H1 (cell line): ENCODE measurements around the gene ZFR. TPM values are rescaled to one million over a fixed set of nuclear protein-coding genes. Genes with fewer than 3 reads are reported as not detected.
A peak's percentile ranks its signal among the peaks of the same experiment; 100 is the strongest.

Experiments used
- CTCF ChIA-PET: fragments of 300-600 bp; sonication (Branson Sonifier 250); formaldehyde crosslinking; loops from one replicate; lab custom pipeline; 2021; ENCODE audit not compliant: partially characterized antibody; lab: Charles Lee
- POLR2A ChIA-PET: fragments of 300-600 bp; sonication (Branson Sonifier 250); formaldehyde crosslinking; loops from one replicate; lab custom pipeline; 2021; ENCODE audit warnings: inconsistent platforms; ENCODE audit not compliant: partially characterized antibody; lab: Charles Lee
- DNase-seq, 2 experiments: peaks; one replicate each; pipeline versions ENCODE4 v3.0.0 to v3.0.0-alpha.2; 2010 to 2022; ENCODE audit warnings: low spot score in 2 of 2, low read depth in 1 of 2, mixed read lengths in 1 of 2
- FAIRE-seq: peaks from 2 replicates; lab custom pipeline; 2011; peaks lifted over from hg19 to GRCh38; lab: Jason Lieb, UNC
- H2AFZ ChIP-seq: 2 replicates; pipeline ENCODE4 v1.8.1; 2012; ENCODE audit warnings: low read length, inconsistent platforms
- H2AK5ac ChIP-seq: 2 replicates; pipeline ENCODE4 v1.6.1; 2013; ENCODE audit warnings: low read depth, low read length
- H2BK120ac ChIP-seq: replicated peaks from 2 replicates; pipeline ENCODE3; 2013; ENCODE audit warnings: low read depth, low read length, inconsistent platforms
- H2BK12ac ChIP-seq: 2 replicates; pipeline ENCODE4 v1.6.1; 2013; ENCODE audit warnings: low read depth, low read length
- H2BK15ac ChIP-seq: 2 replicates; pipeline ENCODE4 v1.6.1; 2013; ENCODE audit warnings: low read length
- H2BK20ac ChIP-seq: 2 replicates; pipeline ENCODE4 v1.6.1; 2013; ENCODE audit warnings: low read length
- H2BK5ac ChIP-seq: 2 replicates; pipeline ENCODE4 v1.6.1; 2013; ENCODE audit warnings: low read depth, low read length
- H3K14ac ChIP-seq: 2 replicates; pipeline ENCODE4 v1.6.1; 2013; ENCODE audit warnings: inconsistent platforms; ENCODE audit not compliant: insufficient read length
- H3K18ac ChIP-seq: 2 replicates; pipeline ENCODE4 v1.6.1; 2013; ENCODE audit warnings: low read length; ENCODE audit errors: extremely low read depth
- H3K23ac ChIP-seq: 2 replicates; pipeline ENCODE4 v1.6.1; 2013; ENCODE audit warnings: inconsistent platforms; ENCODE audit not compliant: insufficient read length
- H3K23me2 ChIP-seq: 2 replicates; pipeline ENCODE4 v1.6.1; 2013; ENCODE audit warnings: low read depth, low read length
- H3K27ac ChIP-seq: 2 replicates; pipeline ENCODE4 v1.6.1; 2011; ENCODE audit warnings: low read depth, low read length, inconsistent platforms
- H3K27me3 ChIP-seq, 4 experiments: replicated peaks in 1 of 4; 1 replicate in 1 of 4; 2 replicates in 3 of 4; pipeline versions ENCODE4 v1.6.1 to v1.8.1; 2011 to 2013; ENCODE audit warnings: low read length in 3 of 4, mild to moderate bottlenecking in 3 of 4, inconsistent platforms in 2 of 4, mixed read lengths in 2 of 4, moderate library complexity in 1 of 4; ENCODE audit not compliant: control insufficient read depth in 3 of 4, insufficient read depth in 3 of 4; ENCODE audit errors: extremely low read depth in 1 of 4
- H3K36me3 ChIP-seq, 4 experiments: 2 replicates each; pipeline versions ENCODE4 v1.6.1 to v1.8.1; 2011 to 2013; ENCODE audit warnings: mild to moderate bottlenecking in 4 of 4, low read length in 3 of 4, moderate library complexity in 2 of 4, control low read depth in 1 of 4, inconsistent platforms in 1 of 4; ENCODE audit not compliant: insufficient read depth in 4 of 4, control insufficient read depth in 2 of 4
- H3K4ac ChIP-seq: replicated peaks from 2 replicates; pipeline ENCODE3; 2013; ENCODE audit warnings: low read length, low read depth, mixed read lengths, inconsistent platforms; ENCODE audit not compliant: insufficient read length
- H3K4me1 ChIP-seq, 4 experiments: replicated peaks in 1 of 4; 1 replicate in 1 of 4; 2 replicates in 3 of 4; pipeline versions ENCODE4 v1.6.1 to v1.8.1; 2011 to 2013; ENCODE audit warnings: low read length in 3 of 4, inconsistent platforms in 2 of 4, mixed read lengths in 1 of 4; ENCODE audit not compliant: insufficient read depth in 4 of 4, control insufficient read depth in 3 of 4
- H3K4me2 ChIP-seq, 2 experiments: 2 replicates each; pipeline versions ENCODE4 v1.6.1 to v1.8.1; 2011 to 2013; ENCODE audit warnings: low read depth in 2 of 2, low read length in 2 of 2, control low read depth in 1 of 2, inconsistent platforms in 1 of 2, mild to moderate bottlenecking in 1 of 2; ENCODE audit not compliant: insufficient read depth in 1 of 2
- H3K4me3 ChIP-seq, 4 experiments: fragments of 200-600, 300-600 bp in 1 of 4; sonication (generic), shearing (Covaris generic), sonication (Bioruptor Twin) in 1 of 4; 2 replicates each; pipeline versions ENCODE4 v1.5.1 to v1.8.1; 2011 to 2016; ENCODE audit warnings: low read length in 4 of 4, low read depth in 3 of 4, control low read depth in 2 of 4, inconsistent platforms in 2 of 4, mild to moderate bottlenecking in 2 of 4, mixed read lengths in 1 of 4, moderate library complexity in 1 of 4; ENCODE audit not compliant: insufficient read depth in 2 of 4; ENCODE audit errors: extremely low read depth in 1 of 4
- H3K56ac ChIP-seq: replicated peaks from 2 replicates; pipeline ENCODE3; 2013; ENCODE audit warnings: low read depth, mild to moderate bottlenecking, mixed read lengths, low read length, inconsistent platforms; ENCODE audit not compliant: insufficient read length
- H3K79me1 ChIP-seq: 2 replicates; pipeline ENCODE4 v1.6.1; 2013; ENCODE audit warnings: low read depth, low read length, control low read depth
- H3K79me2 ChIP-seq, 2 experiments: 2 replicates each; pipeline versions ENCODE4 v1.6.1 to v1.8.1; 2012 to 2013; ENCODE audit warnings: low read length in 2 of 2, mild to moderate bottlenecking in 2 of 2, inconsistent platforms in 1 of 2; ENCODE audit not compliant: insufficient read depth in 2 of 2, control insufficient read depth in 1 of 2
- H3K9ac ChIP-seq, 4 experiments: replicated peaks in 1 of 4; 1 replicate in 1 of 4; 2 replicates in 3 of 4; pipeline versions ENCODE4 v1.6.1 to v1.8.1; 2011 to 2013; ENCODE audit warnings: low read depth in 3 of 4, low read length in 3 of 4, control low read depth in 2 of 4, mild to moderate bottlenecking in 2 of 4, moderate library complexity in 2 of 4, inconsistent platforms in 1 of 4; ENCODE audit errors: extremely low read depth in 1 of 4
- H3K9me3 ChIP-seq, 2 experiments: 2 replicates each; pipeline versions ENCODE4 v1.6.1 to v1.8.1; 2012 to 2013; ENCODE audit warnings: mild to moderate bottlenecking in 2 of 2, moderate library complexity in 2 of 2, control low read depth in 1 of 2, inconsistent platforms in 1 of 2, low read depth in 1 of 2, low read length in 1 of 2, mixed read lengths in 1 of 2; ENCODE audit not compliant: insufficient read depth in 2 of 2
- H4K20me1 ChIP-seq, 2 experiments: replicated peaks in 1 of 2; 2 replicates each; pipeline versions ENCODE3 to v1.8.1; 2011 to 2013; ENCODE audit warnings: inconsistent platforms in 2 of 2, low read length in 2 of 2, mild to moderate bottlenecking in 1 of 2; ENCODE audit not compliant: insufficient read depth in 2 of 2, control insufficient read depth in 1 of 2
- H4K5ac ChIP-seq: 2 replicates; pipeline ENCODE4 v1.6.1; 2013; ENCODE audit warnings: low read length, low read depth, mixed read lengths, inconsistent platforms; ENCODE audit not compliant: insufficient read length
- H4K8ac ChIP-seq: 2 replicates; pipeline ENCODE4 v1.8.0; 2013; ENCODE audit warnings: mild to moderate bottlenecking, moderate library complexity, low read length, inconsistent platforms; ENCODE audit not compliant: insufficient read depth; ENCODE audit errors: extremely low read depth
- H4K91ac ChIP-seq: replicated peaks from 2 replicates; pipeline ENCODE3; 2013; ENCODE audit warnings: low read length, mixed read lengths, inconsistent platforms; ENCODE audit not compliant: insufficient read length
- CHD2 ChIP-seq: IDR thresholded peaks from 2 replicates; pipeline ENCODE4 v1.6.1; 2012; ENCODE audit warnings: low read length, improper control_type of control experiment
- CREB1 ChIP-seq: IDR thresholded peaks from 2 replicates; pipeline ENCODE4 v1.6.1; 2012; ENCODE audit warnings: inconsistent platforms
- HDAC2 ChIP-seq, 2 experiments: fragments of 300-600 bp in 1 of 2; sonication (generic) in 1 of 2; IDR thresholded peaks; 2 replicates each; pipeline ENCODE4 v1.6.1; 2011 to 2012; ENCODE audit warnings: low read depth in 2 of 2, low read length in 2 of 2, mild to moderate bottlenecking in 2 of 2, moderate library complexity in 2 of 2, borderline replicate concordance in 1 of 2, inconsistent platforms in 1 of 2
- KDM4A ChIP-seq: IDR thresholded peaks from one replicate; pipeline ENCODE4 v1.7.1; 2012; ENCODE audit warnings: low read depth, mild to moderate bottlenecking, moderate library complexity, low read length, inconsistent platforms; ENCODE audit not compliant: severe bottlenecking
- NRF1 ChIP-seq: IDR thresholded peaks from 2 replicates; pipeline ENCODE4 v1.6.1; 2011; ENCODE audit warnings: mild to moderate bottlenecking, low read depth, low read length, improper control_type of control experiment
- PHF8 ChIP-seq: fragments of 200-600 bp; sonication (generic); conservative IDR thresholded peaks from 2 replicates; pipeline ENCODE4 v1.7.1; 2012; ENCODE audit warnings: low read depth, mild to moderate bottlenecking, inconsistent platforms, low read length, moderate library complexity
- POLR2A ChIP-seq, 2 experiments: IDR thresholded peaks; 1 replicate in 1 of 2; 2 replicates in 1 of 2; pipeline ENCODE4 v1.6.1; 2011; ENCODE audit warnings: low read depth in 2 of 2, low read length in 2 of 2, mild to moderate bottlenecking in 2 of 2; ENCODE audit errors: control extremely low read depth in 1 of 2
- POLR2AphosphoS5 ChIP-seq: IDR thresholded peaks from 2 replicates; pipeline ENCODE4 v1.6.1; 2011; ENCODE audit warnings: low read depth, low read length
- SIX5 ChIP-seq: IDR thresholded peaks from 2 replicates; pipeline ENCODE4 v1.6.1; 2011; ENCODE audit warnings: mild to moderate bottlenecking, low read depth, low read length
- SP1 ChIP-seq: IDR thresholded peaks from 2 replicates; pipeline ENCODE4 v1.6.1; 2011; ENCODE audit warnings: low read depth, low read length
- SP4 ChIP-seq: IDR thresholded peaks from 2 replicates; pipeline ENCODE4 v1.6.1; 2012; ENCODE audit warnings: low read length, inconsistent platforms
- SRF ChIP-seq: IDR thresholded peaks from 2 replicates; pipeline ENCODE4 v1.6.1; 2011; ENCODE audit warnings: mild to moderate bottlenecking, low read depth, low read length, moderate library complexity
- TBP ChIP-seq: IDR thresholded peaks from 2 replicates; pipeline ENCODE4 v1.6.1; 2011; ENCODE audit warnings: low read depth, low read length, improper control_type of control experiment
- WGBS, 2 experiments: shearing (Covaris generic) in 1 of 2; methylation state at CpG; one replicate each; pipeline versions ENCODE4 v1.1.6 to v1.1.7; 2013 to 2015; ENCODE audit warnings: low lambda C conversion rate in 2 of 2, mixed read lengths in 2 of 2, inconsistent platforms in 1 of 2, low coverage in 1 of 2, missing lambda C conversion rate in 1 of 2; ENCODE audit not compliant: insufficient replicate concordance in 2 of 2, insufficient coverage in 1 of 2, insufficient read length in 1 of 2; ENCODE audit errors: extremely low coverage in 1 of 2, missing lambda C conversion rate in 1 of 2; 5-methylcytosine and 5-hydroxymethylcytosine counted together
- polyA plus RNA-seq, 7 experiments: library from polyadenylated mRNA; depleted of rRNA in 3 of 7; stranded (reverse) in 5 of 7; unstranded in 2 of 7; fragments of >200 nt in 5 of 7; fragments of 200-250 nt in 2 of 7; gene quantifications; 1 replicate in 5 of 7; 2 replicates in 1 of 7; 4 replicates in 1 of 7; pipeline versions ENCODE4 v1.2.1 to v1.2.3, GENCODE V29; 2011 to 2013; ENCODE audit warnings: missing spikeins in 2 of 7, mixed read lengths in 2 of 7
- total RNA-seq: library from RNA; stranded (reverse); fragmentation: NEBNext Ultra II Directional; extraction: Animal tissue kit (Norgen Biotek cat#: 25700); gene quantifications from 2 replicates; pipeline ENCODE4 v1.2.1, GENCODE V29; 2021

Gene ZFR
- total and polyA plus RNA-seq, 2 of the 8 experiments (the other 6 are each of a cell fraction or from before 2014, with no cell fraction given) = 68.8 to 92.7 TPM

- H4K5ac ChIP-seq = peak within 1 kb of the TSS; percentile 89
- H2BK5ac ChIP-seq = peak within 1 kb of the TSS; percentile 78; the same call in 1 of the 2 replicates
- no peaks in the 10 kb centered on the region; a peak in 2 of 8 replicates for H3K36me3 ChIP-seq
- peak within 1 kb of the TSS; percentile 86 for H3K56ac ChIP-seq
- peaks cover 0 to 8% (median 4%) of the 10 kb centered on the region in 4 experiments; a peak in 5 of 7 replicates for H3K4me1 ChIP-seq
- H3K14ac ChIP-seq = no peak within 1 kb of the TSS
- H3K23me2 ChIP-seq = peaks cover 7% of the 10 kb centered on the region
- POLR2A ChIA-PET = interaction anchor here (0.8 to 1.5 kb wide), 6 partner anchors 13 to 38 kb away, joined by 3 to 4 read pairs (median 3); no protein-coding TSS in a partner anchor
- H3K4ac ChIP-seq = no peak within 1 kb of the TSS
- H3K27ac ChIP-seq = peak within 1 kb of the TSS; percentile 70; the same call in 1 of the 2 replicates
- no peak within 1 kb of the TSS for H2AFZ ChIP-seq
- CTCF ChIA-PET = interaction anchor here (9.4 kb wide), 1 partner anchor 81 kb away, joined by 87 read pairs; no protein-coding TSS in a partner anchor
- no peaks in the 10 kb centered on the region for H3K9me3 ChIP-seq
- no peak within 1 kb of the TSS for H2BK20ac ChIP-seq
- H3K4me3 ChIP-seq = peak within 1 kb of the TSS; percentile 79 to 80 (median 79)
- H4K91ac ChIP-seq = peak within 1 kb of the TSS; percentile 30
- H4K20me1 ChIP-seq = peaks cover 0 to 3% of the 10 kb centered on the region in 2 experiments
- no peak within 1 kb of the TSS for H2AK5ac ChIP-seq
- H3K4me2 ChIP-seq = peak within 1 kb of the TSS; percentile 71 to 94
- peak within 1 kb of the TSS; percentile 93 for H4K8ac ChIP-seq
- H2BK12ac ChIP-seq = no peak within 1 kb of the TSS
- FAIRE-seq (peak; percentile 89), DNase-seq (peak; percentile 99 to 100)
- H3K18ac ChIP-seq = peak within 1 kb of the TSS; percentile 95
- no peak within 1 kb of the TSS for H2BK120ac ChIP-seq
- WGBS, 2 experiments = 1% methylated on average over 22 of the region's 83 CpGs; no CpG with 5 or more reads in 1 of the 2 experiments
- no peak within 1 kb of the TSS for H3K23ac ChIP-seq
- H3K27me3 ChIP-seq = no peaks in the 10 kb centered on the region
- H3K79me2 ChIP-seq = peaks cover 12 to 45% of the 10 kb centered on the region in 2 experiments
- H3K79me1 ChIP-seq = no peaks in the 10 kb centered on the region; the same call in 1 of the 2 replicates
- H2BK15ac ChIP-seq = no peak within 1 kb of the TSS
- H3K9ac ChIP-seq = peak within 1 kb of the TSS; percentile 70 to 99 (median 77)
- peak; percentile 22; the same call in 1 of the 2 replicates for TF ChIP-seq CREB1
- no peak for TF ChIP-seq SRF
- peak; percentile 27; the same call in 1 of the 2 replicates for TF ChIP-seq NRF1
- TF ChIP-seq CHD2 = peak; percentile 90
- TF ChIP-seq PHF8 = peak; percentile 58
- TF ChIP-seq SP1 = peak; percentile 99
- TF ChIP-seq TBP = peak; percentile 77
- no peak for TF ChIP-seq SIX5
- TF ChIP-seq SP4 = no peak
- peak; percentile 89 to 91 for TF ChIP-seq POLR2A (IDR thresholded peaks at IDR 0.05; ENCODE audit: control extremely low read depth in 1 of 2, low read depth in 2 of 2, low read length in 2 of 2)
- TF ChIP-seq HDAC2 (IDR thresholded peaks at IDR 0.05; ENCODE audit: borderline replicate concordance in 1 of 2, low read depth in 2 of 2, low read length in 2 of 2) = 0 out of 4 replicates have a peak, but pooled peaks of 1 of the 2 experiments have one; percentile 1
- TF ChIP-seq POLR2AphosphoS5 = peak; percentile 93
- peak; percentile 55 for TF ChIP-seq KDM4A
Measured at GRCh38 chr5:32312595-32313332, 131.8 kb downstream of the ZFR start, which contains the start of gene MTMR12. Gene MTMR12 (minus strand): TSS chr5:32312939. CDS start chr5:32312838, 101 bp downstream.
